GM18873 (cell line): ENCODE data around the gene TSPYL1.

Source experiments
- ATAC-seq: cut with Tn5 transposase; IDR thresholded peaks from one replicate; pipeline ENCODE4 v1.9.1; 2021; ENCODE audit warnings: mild to moderate bottlenecking, moderate library complexity, moderate number of reproducible peaks; ENCODE audit not compliant: unreplicated experiment, low FRiP score

TSPYL1 gene

GRCh38 chr6:116265041-116265829, 14.5 kb downstream of the TSPYL1 start:
- no peak for ATAC-seq

DNA sequence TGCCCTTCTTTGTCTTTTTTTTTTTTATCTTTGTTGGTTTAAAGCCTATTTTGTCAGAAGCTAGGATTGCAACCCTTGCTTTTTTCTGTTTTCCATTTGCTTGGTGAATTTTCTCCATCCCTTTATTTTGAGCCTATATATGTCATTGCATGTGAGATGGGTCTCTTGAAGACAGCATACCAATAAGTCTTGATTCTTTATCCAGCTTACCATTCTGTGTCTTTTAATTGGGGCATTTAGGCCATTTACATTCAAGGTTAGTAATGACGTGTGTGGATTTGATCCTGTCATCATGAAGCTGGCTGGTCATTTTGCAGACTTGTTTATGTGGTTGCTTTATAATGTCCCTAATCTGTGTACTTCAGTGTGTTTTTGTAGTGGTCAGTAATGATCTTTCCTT, 16.4 kb downstream of the TSPYL1 start:
- no peak for ATAC-seq

- no peak for ATAC-seq
Measured at GRCh38 chr6:116258520-116258919, 21.2 kb downstream of the TSPYL1 start.

- ATAC-seq, result no peak
Measured at GRCh38 chr6:116256694-116257093, 23.0 kb downstream of the TSPYL1 start.

DNA sequence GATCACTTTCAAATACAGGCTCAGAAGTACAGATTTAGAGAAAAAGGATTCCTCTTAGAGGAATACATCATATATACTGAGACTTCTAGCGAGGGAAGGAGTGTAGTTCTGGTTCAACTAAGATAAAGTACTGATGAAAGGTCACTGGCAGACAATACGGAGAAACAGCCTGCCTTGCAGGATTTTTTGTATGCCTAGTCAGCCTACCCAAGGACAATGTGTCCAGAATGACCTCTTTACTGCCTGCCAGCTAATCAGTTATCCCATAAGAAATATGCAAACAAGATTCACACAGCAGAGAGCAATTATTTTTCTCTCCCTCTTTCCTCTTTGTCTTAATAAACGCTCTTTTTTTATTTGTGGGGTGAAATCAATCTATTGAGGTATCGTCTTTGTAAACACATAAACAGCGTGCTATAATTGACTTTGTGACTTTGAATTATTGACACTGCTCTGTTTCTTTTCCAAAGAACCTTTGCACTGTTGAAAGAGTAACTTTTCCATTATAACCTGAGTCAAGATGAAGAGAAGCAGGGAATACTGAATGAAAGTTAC, 24.4 kb downstream of the TSPYL1 start:
- ATAC-seq, result no peak

GRCh38 chr6:116254297-116255056, 25.3 kb downstream of the TSPYL1 start:
- peak; percentile 28 for ATAC-seq

DNA sequence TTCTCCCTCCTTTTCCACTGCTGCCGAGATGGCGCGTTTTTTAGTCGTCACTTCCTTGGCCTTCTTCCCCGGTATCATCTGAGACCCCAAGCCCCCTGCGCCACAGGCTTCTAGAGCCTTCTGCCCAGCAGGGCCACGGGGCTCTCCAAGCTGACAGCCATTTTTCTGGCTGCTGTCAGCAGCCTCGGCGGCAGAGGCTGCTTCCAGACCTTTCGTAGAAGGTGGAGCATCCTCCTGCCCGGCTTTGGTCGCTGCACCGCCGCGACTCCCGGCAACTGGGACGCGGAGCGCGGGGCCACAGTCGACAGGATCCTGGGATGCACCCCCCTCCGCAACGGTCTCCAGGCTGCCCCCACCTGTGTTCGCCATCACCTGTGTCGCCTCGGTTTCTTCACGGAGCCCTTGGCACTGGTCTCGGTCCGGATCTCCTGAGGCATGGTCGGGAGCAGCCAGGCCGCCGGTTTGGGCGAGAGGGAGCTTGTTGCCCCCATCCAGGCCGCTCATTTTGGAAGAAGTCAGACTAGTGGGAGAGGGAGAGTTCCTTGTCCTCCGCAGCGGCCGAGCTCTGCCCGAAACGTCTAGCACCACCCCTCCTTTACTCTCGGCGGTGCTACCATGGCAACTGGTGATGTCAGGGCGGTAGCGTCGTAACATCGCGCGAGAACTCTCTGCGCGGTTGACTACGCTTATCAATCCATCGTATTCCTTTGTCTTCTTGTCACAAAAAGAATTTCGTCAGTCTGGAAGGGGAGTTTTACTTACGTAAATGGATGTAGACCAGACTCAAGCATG, 26.0 kb downstream of the TSPYL1 start, which contains the start of gene TSPYL4:
TSPYL4 (minus strand) TSS at position 571 of the 792 bp plus-strand sequence; CDS start at position 504, 67 bp downstream.
- peak; percentile 100 for ATAC-seq

DNA sequence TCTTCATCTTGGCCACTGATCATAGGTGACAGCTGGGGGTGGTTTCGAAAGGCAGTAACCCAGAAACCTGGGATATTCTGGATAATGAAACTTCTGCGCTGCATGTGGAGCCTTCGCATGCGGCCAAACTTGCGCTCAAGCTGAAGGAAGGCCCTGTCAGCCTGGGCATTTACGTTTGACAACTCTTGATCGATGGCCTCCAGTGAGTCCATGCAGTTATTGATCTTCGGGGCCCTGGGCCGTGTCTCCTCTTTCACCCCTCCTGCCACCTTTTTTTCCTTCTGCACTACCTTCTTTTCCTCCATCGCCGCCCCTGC, 26.6 kb downstream of the TSPYL1 start:
- no peak for ATAC-seq

GRCh38 chr6:116251568-116252384, 28.0 kb downstream of the TSPYL1 start:
- ATAC-seq, result no peak

DNA sequence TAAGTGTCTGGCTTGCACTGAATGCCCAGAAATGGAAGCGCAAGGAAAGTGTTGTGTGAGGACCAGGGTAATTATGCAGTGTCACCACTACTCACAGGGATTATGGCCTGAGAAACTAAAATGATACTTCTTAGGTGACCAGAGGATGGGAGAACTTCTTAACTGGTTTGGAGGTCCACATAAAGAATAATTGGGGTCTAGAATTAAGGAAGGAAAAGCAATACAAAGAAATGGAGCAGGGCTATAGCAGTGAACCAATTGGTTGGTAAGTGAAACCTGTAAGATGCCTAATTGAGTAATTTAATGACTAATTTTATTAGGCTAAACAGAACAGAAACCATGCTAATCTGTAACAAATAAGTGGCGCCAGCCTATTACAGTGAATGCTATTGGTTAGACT, 31.2 kb downstream of the TSPYL1 start:
- ATAC-seq, result no peak

DNA sequence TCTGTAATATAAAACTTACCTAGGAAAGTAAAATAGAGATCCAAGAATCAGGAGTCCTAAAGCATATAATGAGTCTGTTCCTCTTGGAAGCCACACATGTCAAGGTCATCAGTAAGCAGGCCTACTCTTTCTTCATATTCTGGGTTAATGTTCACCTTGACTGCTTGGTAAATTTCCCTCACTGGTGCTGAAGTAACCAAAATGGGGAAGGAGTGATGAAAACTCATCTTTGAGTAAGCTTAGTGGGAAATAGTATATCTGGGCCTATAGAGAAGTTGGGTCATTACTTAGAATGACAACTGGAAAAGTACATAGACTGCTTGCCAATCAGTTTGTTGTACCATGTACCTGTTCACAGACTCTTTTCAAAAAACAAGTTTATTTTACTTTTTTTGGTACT, 32.4 kb downstream of the TSPYL1 start:
- no peak for ATAC-seq

DNA sequence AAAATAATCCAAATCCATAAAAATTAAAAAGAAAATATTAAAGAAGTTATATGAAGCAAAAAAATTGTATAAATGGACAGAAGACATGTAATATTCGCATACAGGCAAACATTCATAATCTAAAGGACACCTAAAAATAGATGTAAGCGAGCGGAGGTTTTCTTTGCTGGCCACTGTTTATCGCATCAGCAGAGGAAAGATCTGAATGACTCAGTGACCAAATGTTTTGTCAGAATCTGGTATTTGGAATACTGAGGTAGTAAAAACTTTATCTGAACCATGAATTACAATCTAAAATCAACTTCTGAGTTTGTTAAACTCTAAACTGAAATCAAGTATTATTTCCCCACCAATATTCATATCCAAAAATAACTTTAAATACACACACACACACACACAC, 33.6 kb downstream of the TSPYL1 start:
- no peak for ATAC-seq

DNA sequence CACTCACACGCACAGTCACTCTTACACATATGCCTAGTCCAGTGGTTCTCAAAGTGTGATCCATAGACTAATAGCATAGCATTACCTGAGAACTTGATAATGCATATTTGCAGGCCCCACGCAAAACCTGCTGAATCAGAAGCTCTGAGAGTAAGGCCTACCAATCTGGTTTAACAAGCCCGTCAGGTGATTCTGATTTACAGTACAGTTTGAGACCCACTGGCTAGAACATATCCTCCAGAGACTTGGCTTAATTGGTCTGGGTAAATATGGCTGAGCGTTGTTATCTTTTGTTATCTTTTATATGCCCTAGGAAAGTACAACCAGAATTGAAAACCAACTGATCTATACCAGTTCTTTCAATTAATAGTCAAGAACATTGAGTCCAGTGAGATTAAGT, 35.4 kb downstream of the TSPYL1 start:
- ATAC-seq, result no peak

DNA sequence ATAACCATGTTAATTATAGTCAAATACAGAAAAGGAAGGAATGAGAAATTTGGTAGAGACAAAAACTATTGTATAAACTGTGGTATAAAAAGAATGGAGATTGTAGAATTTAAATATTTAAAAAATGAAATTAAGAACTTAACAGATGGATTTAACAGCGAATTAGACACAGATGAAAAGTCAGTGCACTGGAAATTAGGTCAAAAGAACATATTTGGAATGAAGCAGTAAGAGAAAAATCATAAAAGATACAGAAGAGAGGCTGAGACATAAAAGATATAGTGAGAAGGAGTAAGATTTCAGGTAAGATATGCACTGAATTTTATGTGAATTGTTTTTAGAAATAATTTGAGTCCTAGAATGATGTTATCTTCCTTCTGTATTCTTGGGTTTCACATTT, 39.9 kb downstream of the TSPYL1 start:
- ATAC-seq, result no peak

GRCh38 chr6:116239256-116239655, 40.5 kb downstream of the TSPYL1 start:
- no peak for ATAC-seq

DNA sequence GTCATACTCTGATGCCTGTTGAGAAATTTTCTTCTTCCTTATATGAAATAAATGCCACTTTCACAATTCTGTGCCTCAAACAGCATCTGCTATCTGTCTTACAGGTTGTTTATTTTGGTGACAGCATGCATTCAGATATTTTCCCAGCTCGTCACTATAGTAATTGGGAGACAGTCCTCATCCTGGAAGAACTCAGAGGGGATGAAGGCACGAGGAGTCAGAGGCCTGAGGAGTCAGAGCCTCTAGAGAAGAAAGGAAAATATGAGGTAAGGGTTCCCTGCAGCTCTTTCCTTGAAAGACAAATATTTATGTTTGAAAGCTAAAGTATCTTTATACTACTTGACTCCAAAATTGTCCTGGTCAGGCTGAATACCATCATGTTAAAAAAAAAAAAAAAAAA, 41.6 kb downstream of the TSPYL1 start:
- no peak for ATAC-seq

DNA sequence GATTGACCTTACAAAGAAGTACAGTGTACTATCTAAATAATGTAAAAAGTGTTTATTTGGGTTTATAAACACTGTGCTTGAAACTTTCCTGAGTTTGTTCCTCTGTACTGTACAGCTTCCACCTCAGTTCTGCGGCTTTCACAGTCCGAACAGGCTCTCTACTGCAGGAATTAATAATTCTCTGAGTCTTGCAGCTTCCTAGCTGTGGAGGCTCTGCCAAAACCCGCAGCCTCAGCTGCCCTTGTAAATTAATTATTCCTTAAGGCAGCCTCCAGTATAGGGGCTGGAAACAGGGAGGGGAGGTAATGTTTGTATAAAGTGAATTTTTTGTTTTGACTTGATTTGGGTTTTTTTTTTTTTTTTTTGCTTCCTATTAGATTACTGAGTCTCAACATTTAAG, 45.0 kb downstream of the TSPYL1 start:
- no peak for ATAC-seq

DNA sequence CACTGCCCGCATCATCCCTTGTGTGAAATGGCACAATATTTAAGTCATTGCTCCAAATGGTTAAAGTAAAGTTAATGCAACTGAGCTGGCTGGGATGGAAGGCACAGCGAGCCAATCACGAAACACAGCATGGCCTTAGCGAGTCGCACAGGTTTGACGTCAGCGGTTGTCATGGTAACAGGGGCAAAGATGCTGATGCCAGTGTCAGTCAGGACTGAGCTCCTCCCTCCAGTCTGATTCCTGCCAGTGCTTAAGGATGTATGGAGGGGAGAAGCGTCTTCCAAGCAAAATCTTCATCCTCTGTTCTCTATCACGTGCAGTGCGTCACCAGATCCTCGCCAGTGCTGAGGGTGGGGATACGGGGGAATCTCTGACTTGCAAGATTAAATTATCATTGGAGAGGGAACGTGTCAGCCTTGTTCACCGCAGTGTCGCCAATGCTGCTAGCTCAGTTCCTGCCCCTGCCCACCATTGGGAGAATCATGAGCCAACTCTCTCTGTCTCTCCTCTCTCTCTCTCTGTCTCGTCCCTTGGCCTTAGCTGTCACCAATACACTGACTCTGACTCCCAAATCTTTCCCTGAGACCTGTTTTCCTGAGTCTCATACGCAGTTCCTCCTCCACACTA, 50.3 kb downstream of the TSPYL1 start:
- ATAC-seq, result no peak
